Measurements from ENCODE around the gene PHLDB1.
"Not testable (repeated sequence)": the region's sequence is repeated elsewhere in the genome, so short reads cannot be mapped to it uniquely, and the experiment has no call there.

PHLDB1 gene

GRCh38 chr11:118688339-118688738 lies 80.9 kb downstream of the PHLDB1 start:
- DNase-seq (ENCODE audit: low spot score): not testable (repeated sequence)

- DNase-seq (ENCODE audit: low spot score): no peak
Observed at GRCh38 chr11:118688851-118689502, 81.6 kb downstream of the PHLDB1 start.

GRCh38 chr11:118689503-118689851 lies 82.1 kb downstream of the PHLDB1 start:
- DNase-seq (ENCODE audit: low spot score): no peak

- peak; percentile 88 for DNase-seq (ENCODE audit: low spot score)
Observed at GRCh38 chr11:118689852-118690552, 82.6 kb downstream of the PHLDB1 start.

GRCh38 chr11:118690553-118691304 lies 83.3 kb downstream of the PHLDB1 start:
- no peak for DNase-seq (ENCODE audit: low spot score)

GRCh38 chr11:118691926-118692830 lies 84.8 kb downstream of the PHLDB1 start:
- no peak for DNase-seq (ENCODE audit: low spot score)

- DNase-seq (ENCODE audit: low spot score): no peak
Observed at GRCh38 chr11:118694185-118694584, 86.8 kb downstream of the PHLDB1 start.

GRCh38 chr11:118694771-118695170 lies 87.4 kb downstream of the PHLDB1 start:
- DNase-seq (ENCODE audit: low spot score): no peak

- DNase-seq (ENCODE audit: low spot score): no peak
Observed at GRCh38 chr11:118696673-118697226, 89.3 kb downstream of the PHLDB1 start.

GRCh38 chr11:118697346-118697745 lies 89.9 kb downstream of the PHLDB1 start:
- DNase-seq (ENCODE audit: low spot score): no peak

- DNase-seq (ENCODE audit: low spot score): no peak
Observed at GRCh38 chr11:118699506-118700220, 92.2 kb downstream of the PHLDB1 start.

- no peak for DNase-seq (ENCODE audit: low spot score)
Observed at GRCh38 chr11:118703563-118704106, 96.2 kb downstream of the PHLDB1 start.

GRCh38 chr11:118705111-118705741 lies 97.8 kb downstream of the PHLDB1 start:
- DNase-seq (ENCODE audit: low spot score): no peak

GRCh38 chr11:118705791-118706545 lies 98.6 kb downstream of the PHLDB1 start:
- DNase-seq (ENCODE audit: low spot score): no peak

GRCh38 chr11:118706546-118706825 lies 99.1 kb downstream of the PHLDB1 start:
- no peak for DNase-seq (ENCODE audit: low spot score)

All from RKO (cell line).